HCT116 (cell line): Measurements from ENCODE around the gene INSIG2. TPM values are rescaled to one million over a fixed set of nuclear protein-coding genes. Genes with fewer than 3 reads are reported as not detected.

Experiments
- ATAC-seq: fragments of 200-7000 bp; cut with Tn5 transposase; 2 replicates; pipeline ENCODE4 v1.9.1; 2020; ENCODE audit warnings: mild to moderate bottlenecking, moderate library complexity
- BruUV-seq: library from RNA; stranded (reverse); fragments of 400-500 nt; replicated peaks from 2 replicates; lab custom pipeline; 2021; lab: Mats Ljungman, UMichigan
- CTCF ChIA-PET: fragments of 300-600 bp; sonication (Branson Sonifier 250); formaldehyde crosslinking; loops from one replicate; lab custom pipeline; 2021; ENCODE audit warnings: antibody characterized with exemption; lab: Charles Lee
- POLR2A ChIA-PET: fragments of 300-600, 350-600 bp; sonication (Branson Sonifier 250); formaldehyde crosslinking; loops from one replicate; lab custom pipeline; 2021; ENCODE audit warnings: antibody characterized with exemption; lab: Charles Lee
- RAD21 ChIA-PET, 2 experiments: fragments of 300-600 bp; sonication (Branson Sonifier 250); formaldehyde crosslinking; loops; one replicate each; lab custom pipeline; 2023; ENCODE audit warnings: low total read pairs in 2 of 2; ENCODE audit not compliant: uncharacterized antibody in 2 of 2, unreplicated experiment in 2 of 2, low non-redundant PET in 1 of 2; lab: Charles Lee
- DNase-seq: peaks from one replicate; pipeline ENCODE4 v3.0.0-alpha.2; 2010; ENCODE audit warnings: low read depth, low spot score
- H2AFZ ChIP-seq: fragments of 200-600 bp; shearing (Covaris generic), sonication (generic); 2 replicates; pipeline ENCODE4 v1.6.1; 2017; ENCODE audit warnings: low read depth, mixed run types, mixed read lengths, antibody characterized with exemption, low read length; ENCODE audit not compliant: poor library complexity, severe bottlenecking
- H3K27ac ChIP-seq: 2 replicates; pipeline ENCODE4 v1.5.1; 2012; ENCODE audit warnings: low read depth, low read length
- H3K27me3 ChIP-seq: fragments of 200-600 bp; sonication (generic); 2 replicates; pipeline ENCODE4 v1.6.1; 2016; ENCODE audit warnings: mixed run types, low read length, mixed read lengths; ENCODE audit not compliant: insufficient read depth
- H3K36me3 ChIP-seq, 2 experiments: fragments of 200-500 bp in 1 of 2; fragments of 200-600 bp in 1 of 2; sonication (Bioruptor generic) in 1 of 2; sonication (generic) in 1 of 2; 2 replicates each; pipeline versions ENCODE4 v1.5.1 to v1.6.1; 2014 to 2016; ENCODE audit warnings: low read length in 2 of 2, inconsistent platforms in 1 of 2, mixed read lengths in 1 of 2, mixed run types in 1 of 2; ENCODE audit not compliant: insufficient read depth in 2 of 2, control insufficient read depth in 1 of 2
- H3K4me1 ChIP-seq, 2 experiments: fragments of 200-600 bp in 1 of 2; sonication (generic) in 1 of 2; 2 replicates each; pipeline versions ENCODE4 v1.5.1 to v1.6.1; 2012 to 2017; ENCODE audit warnings: low read length in 2 of 2, inconsistent platforms in 1 of 2, mild to moderate bottlenecking in 1 of 2, mixed read lengths in 1 of 2, mixed run types in 1 of 2, moderate library complexity in 1 of 2; ENCODE audit not compliant: insufficient read depth in 2 of 2, control insufficient read depth in 1 of 2
- H3K4me2 ChIP-seq: fragments of 200-600 bp; sonication (generic); 2 replicates; pipeline ENCODE4 v1.6.1; 2017; ENCODE audit warnings: mixed run types, low read length, mixed read lengths
- H3K4me3 ChIP-seq, 2 experiments: fragments of 200-600 bp in 1 of 2; sonication (generic) in 1 of 2; replicated peaks in 1 of 2; 2 replicates each; pipeline ENCODE4 v1.5.1; 2011 to 2016; ENCODE audit warnings: low read length in 2 of 2, control low read depth in 1 of 2, low read depth in 1 of 2, mild to moderate bottlenecking in 1 of 2, mixed read lengths in 1 of 2, mixed run types in 1 of 2
- H3K79me2 ChIP-seq: fragments of 200-600 bp; sonication (generic); 2 replicates; pipeline ENCODE4 v1.6.1; 2017; ENCODE audit warnings: mild to moderate bottlenecking, mixed run types, low read length, moderate library complexity, mixed read lengths; ENCODE audit not compliant: insufficient read depth
- H3K9ac ChIP-seq: fragments of 200-600 bp; sonication (generic); 2 replicates; pipeline ENCODE4 v1.6.1; 2016; ENCODE audit warnings: low read length, mixed read lengths
- H3K9me2 ChIP-seq: fragments of 200-600 bp; sonication (generic), shearing (Covaris generic); 2 replicates; pipeline ENCODE4 v1.6.1; 2017; ENCODE audit warnings: mixed run types, mild to moderate bottlenecking, moderate library complexity; ENCODE audit not compliant: insufficient read depth
- H3K9me3 ChIP-seq, 2 experiments: fragments of 200-500 bp in 1 of 2; fragments of 200-600 bp in 1 of 2; sonication (Bioruptor generic) in 1 of 2; sonication (generic) in 1 of 2; 2 replicates each; pipeline ENCODE4 v1.6.1; 2014 to 2017; ENCODE audit warnings: low read length in 2 of 2, mixed read lengths in 2 of 2, inconsistent platforms in 1 of 2, low read depth in 1 of 2, mild to moderate bottlenecking in 1 of 2, mixed run types in 1 of 2, moderate library complexity in 1 of 2; ENCODE audit not compliant: control insufficient read depth in 1 of 2, insufficient read depth in 1 of 2
- H4K20me1 ChIP-seq: fragments of 200-600 bp; sonication (generic), shearing (Covaris generic); 2 replicates; pipeline ENCODE4 v1.6.1; 2017; ENCODE audit warnings: mixed run types, mild to moderate bottlenecking, moderate library complexity; ENCODE audit not compliant: insufficient read depth
- ATF3 ChIP-seq: IDR thresholded peaks from 2 replicates; pipeline ENCODE4 v1.6.1; 2012
- CBX3 ChIP-seq: IDR thresholded peaks from 2 replicates; pipeline ENCODE4 v1.6.1; 2012; ENCODE audit warnings: low read depth
- CTCF ChIP-seq, 3 experiments: fragments of 200-600 bp in 1 of 3; sonication (generic) in 1 of 3; IDR thresholded peaks in 2 of 3; conservative IDR thresholded peaks in 1 of 3; 2 replicates each; pipeline ENCODE4 v1.5.1; 2012 to 2017; ENCODE audit warnings: low read depth in 2 of 3, low read length in 2 of 3, antibody characterized with exemption in 1 of 3, borderline replicate concordance in 1 of 3, control low read depth in 1 of 3, mild to moderate bottlenecking in 1 of 3, mixed read lengths in 1 of 3, mixed run types in 1 of 3, moderate library complexity in 1 of 3; ENCODE audit not compliant: insufficient read depth in 1 of 3
- EGR1 ChIP-seq: IDR thresholded peaks from 2 replicates; pipeline ENCODE4 v1.6.1; 2012; ENCODE audit warnings: low read depth
- ELF1 ChIP-seq: IDR thresholded peaks from 2 replicates; pipeline ENCODE4 v1.6.1; 2012; ENCODE audit warnings: low read depth, borderline replicate concordance
- MAX ChIP-seq: IDR thresholded peaks from 2 replicates; pipeline ENCODE4 v1.6.1; 2012
- RAD21 ChIP-seq: IDR thresholded peaks from 2 replicates; pipeline ENCODE4 v1.6.1; 2012; ENCODE audit warnings: low read depth, mild to moderate bottlenecking
- REST ChIP-seq: IDR thresholded peaks from 2 replicates; pipeline ENCODE4 v1.6.1; 2012; ENCODE audit warnings: low read depth
- SP1 ChIP-seq: IDR thresholded peaks from 2 replicates; pipeline ENCODE4 v1.6.1; 2012; ENCODE audit warnings: low read depth
- SRF ChIP-seq: IDR thresholded peaks from 2 replicates; pipeline ENCODE4 v1.6.1; 2012; ENCODE audit warnings: low read depth
- ZNF274 ChIP-seq: fragments of 200-500 bp; sonication (Bioruptor generic); IDR thresholded peaks from 2 replicates; pipeline ENCODE4 v1.6.1; 2014; ENCODE audit warnings: mild to moderate bottlenecking, low read depth, low read length, inconsistent platforms
- intact Hi-C: fragments of 100-400 bp; cut with micrococcal nuclease; formaldehyde crosslinking; loops from 2 replicates; pipeline ENCODE4 v1.10.0; 2022
- total RNA-seq: library from RNA; stranded (reverse); gene quantifications from one replicate; pipeline ENCODE4 v1.2.1, GENCODE V29; 2021; ENCODE audit not compliant: unreplicated experiment
- TF ChIP-seq, protein P1 (sequence below): IDR thresholded peaks from 2 replicates; pipeline ENCODE4 v1.6.1; 2011; ENCODE audit warnings: mild to moderate bottlenecking, low read length, moderate library complexity; ENCODE audit not compliant: insufficient replicate concordance; ENCODE audit errors: extremely low read depth

Gene INSIG2
- total RNA-seq, 1 experiment from 2014 or later = 21.8 TPM

DNA sequence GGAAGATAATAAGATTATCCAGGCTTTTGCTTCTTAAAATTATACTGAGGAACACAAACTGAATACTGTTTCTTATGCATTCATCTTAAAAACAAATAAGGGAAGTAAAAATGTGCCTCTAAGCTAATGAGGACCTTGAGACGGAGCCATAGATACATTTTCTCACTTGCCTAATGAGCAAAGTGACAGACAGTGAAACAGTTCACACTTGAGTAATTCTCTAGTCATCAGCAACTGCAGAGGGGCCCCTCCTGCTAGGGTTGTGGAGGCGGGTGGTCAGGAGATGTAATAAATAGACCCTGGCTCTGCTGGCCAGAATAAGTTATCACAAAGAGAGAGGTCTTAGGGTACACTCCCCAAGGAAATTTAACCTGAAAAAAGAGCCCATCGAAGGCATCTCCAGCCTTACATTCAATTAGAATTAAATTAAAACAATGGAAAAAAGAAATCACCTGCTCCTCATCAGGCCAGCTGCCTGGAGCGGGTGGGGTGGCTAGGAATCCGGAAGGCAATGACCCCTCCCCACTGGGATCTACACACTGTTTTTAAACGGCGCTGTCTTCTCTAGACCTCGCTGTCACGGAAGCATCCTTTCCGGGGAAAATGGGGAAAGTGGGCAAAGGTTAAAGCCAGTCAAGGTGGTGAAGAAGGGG lies 32.6 kb upstream of the INSIG2 start:
- no peak for TF ChIP-seq ELF1
- no peaks in the 10 kb centered on the region for H3K4me1 ChIP-seq
- H3K9me2 ChIP-seq = no peaks in the 10 kb centered on the region
- no peak overlapping the region for H2AFZ ChIP-seq
- POLR2A ChIA-PET = no interaction called here
- BruUV-seq = no TSS peak
- DNase-seq (no peak), ATAC-seq (no peak)
- H3K27me3 ChIP-seq = no peaks in the 10 kb centered on the region
- H3K9ac ChIP-seq = no peak overlapping the region
- H4K20me1 ChIP-seq = no peaks in the 10 kb centered on the region
- H3K4me3 ChIP-seq = no peak overlapping the region
- no peaks in the 10 kb centered on the region for H3K79me2 ChIP-seq
- no peaks in the 10 kb centered on the region for H3K36me3 ChIP-seq
- H3K27ac ChIP-seq = no peak overlapping the region
- no peaks in the 10 kb centered on the region for H3K9me3 ChIP-seq
- no peak overlapping the region for H3K4me2 ChIP-seq
- intact Hi-C loops = no loop called here
- RAD21 ChIA-PET = no interaction called here
- CTCF ChIA-PET = interaction anchor here (2.5 kb wide), 1 partner anchor 9 kb away, joined by 12 read pairs; no protein-coding TSS in a partner anchor

- no peaks in the 10 kb centered on the region for H3K9me2 ChIP-seq
- H3K4me3 ChIP-seq = no peak overlapping the region
- ATAC-seq (no peak), DNase-seq (no peak)
- intact Hi-C loops = no loop called here
- no peaks in the 10 kb centered on the region for H3K36me3 ChIP-seq
- H3K79me2 ChIP-seq = no peaks in the 10 kb centered on the region
- H3K9ac ChIP-seq = no peak overlapping the region
- H3K4me2 ChIP-seq = no peak overlapping the region
- ChIA-PET POLR2A (no interaction called here), CTCF (interaction anchor here (2.5 kb wide), 1 partner anchor 10 kb away, joined by 12 read pairs; no protein-coding TSS in a partner anchor), RAD21 (no interaction called here)
- BruUV-seq = no TSS peak
- no peaks in the 10 kb centered on the region for H4K20me1 ChIP-seq
- H3K4me1 ChIP-seq = no peaks in the 10 kb centered on the region
- H2AFZ ChIP-seq = no peak overlapping the region
- no peaks in the 10 kb centered on the region for H3K9me3 ChIP-seq
- no peak overlapping the region for H3K27ac ChIP-seq
- H3K27me3 ChIP-seq = no peaks in the 10 kb centered on the region
- TF ChIP-seq CBX3 = no peak
- TF ChIP-seq REST = no peak
- no peak for TF ChIP-seq ZNF274
- TF ChIP-seq EGR1 = no peak
- no peak for TF ChIP-seq SRF
- no peak for TF ChIP-seq CTCF (IDR thresholded peaks at IDR 0.05 in 2 of 3, conservative IDR thresholded peaks at IDR 0.05 in 1 of 3; ENCODE audit: borderline replicate concordance in 1 of 3, insufficient read depth in 1 of 3, low read depth in 2 of 3, low read length in 2 of 3)
- TF ChIP-seq, protein P1, sequence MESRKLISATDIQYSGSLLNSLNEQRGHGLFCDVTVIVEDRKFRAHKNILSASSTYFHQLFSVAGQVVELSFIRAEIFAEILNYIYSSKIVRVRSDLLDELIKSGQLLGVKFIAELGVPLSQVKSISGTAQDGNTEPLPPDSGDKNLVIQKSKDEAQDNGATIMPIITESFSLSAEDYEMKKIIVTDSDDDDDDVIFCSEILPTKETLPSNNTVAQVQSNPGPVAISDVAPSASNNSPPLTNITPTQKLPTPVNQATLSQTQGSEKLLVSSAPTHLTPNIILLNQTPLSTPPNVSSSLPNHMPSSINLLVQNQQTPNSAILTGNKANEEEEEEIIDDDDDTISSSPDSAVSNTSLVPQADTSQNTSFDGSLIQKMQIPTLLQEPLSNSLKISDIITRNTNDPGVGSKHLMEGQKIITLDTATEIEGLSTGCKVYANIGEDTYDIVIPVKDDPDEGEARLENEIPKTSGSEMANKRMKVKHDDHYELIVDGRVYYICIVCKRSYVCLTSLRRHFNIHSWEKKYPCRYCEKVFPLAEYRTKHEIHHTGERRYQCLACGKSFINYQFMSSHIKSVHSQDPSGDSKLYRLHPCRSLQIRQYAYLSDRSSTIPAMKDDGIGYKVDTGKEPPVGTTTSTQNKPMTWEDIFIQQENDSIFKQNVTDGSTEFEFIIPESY = no peak
- TF ChIP-seq ATF3 = no peak
- no peak for TF ChIP-seq RAD21
- no peak for TF ChIP-seq SP1
- no peak for TF ChIP-seq MAX
These were observed 32.1 kb upstream of the INSIG2 start for GRCh38 chr2:118056165-118056534.
